Measurements from ENCODE around the gene ANKS1A.

ANKS1A gene

GRCh38 chr6:35041086-35041861 is 152.2 kb downstream of the ANKS1A start:
- no peak for DNase-seq (ENCODE audit: low spot score)

- DNase-seq (ENCODE audit: low spot score): no peak
Observed at GRCh38 chr6:35042031-35042815, 153.2 kb downstream of the ANKS1A start.

- DNase-seq (ENCODE audit: low spot score): no peak
Observed at GRCh38 chr6:35043381-35044130, 154.5 kb downstream of the ANKS1A start.

GRCh38 chr6:35044145-35044745 is 155.2 kb downstream of the ANKS1A start:
- no peak for DNase-seq (ENCODE audit: low spot score)

- DNase-seq (ENCODE audit: low spot score): no peak
Observed at GRCh38 chr6:35044761-35045421, 155.8 kb downstream of the ANKS1A start.

GRCh38 chr6:35046103-35046502 is 157.0 kb downstream of the ANKS1A start:
- no peak for DNase-seq (ENCODE audit: low spot score)

GRCh38 chr6:35046862-35047261 is 157.8 kb downstream of the ANKS1A start:
- no peak for DNase-seq (ENCODE audit: low spot score)

- DNase-seq (ENCODE audit: low spot score): no peak
Observed at GRCh38 chr6:35047265-35048011, 158.4 kb downstream of the ANKS1A start.

GRCh38 chr6:35048031-35048613 is 159.1 kb downstream of the ANKS1A start:
- DNase-seq (ENCODE audit: low spot score): no peak

GRCh38 chr6:35048631-35049083 is 159.6 kb downstream of the ANKS1A start:
- no peak for DNase-seq (ENCODE audit: low spot score)

GRCh38 chr6:35049156-35049735 is 160.2 kb downstream of the ANKS1A start:
- no peak for DNase-seq (ENCODE audit: low spot score)

GRCh38 chr6:35049900-35050756 is 161.1 kb downstream of the ANKS1A start:
- DNase-seq (ENCODE audit: low spot score): no peak

- DNase-seq (ENCODE audit: low spot score): no peak
Observed at GRCh38 chr6:35050757-35051330, 161.8 kb downstream of the ANKS1A start.

GRCh38 chr6:35051396-35051795 is 162.3 kb downstream of the ANKS1A start:
- no peak for DNase-seq (ENCODE audit: low spot score)

GRCh38 chr6:35051997-35052583 is 163.0 kb downstream of the ANKS1A start:
- DNase-seq (ENCODE audit: low spot score): no peak

- no peak for DNase-seq (ENCODE audit: low spot score)
Observed at GRCh38 chr6:35052694-35053565, 163.9 kb downstream of the ANKS1A start.

- DNase-seq (ENCODE audit: low spot score): no peak
Observed at GRCh38 chr6:35053701-35054100, 164.6 kb downstream of the ANKS1A start.

All from D341Med (cell line).